ENCODE measurements around the gene TTC6.

The TTC6 gene

DNA sequence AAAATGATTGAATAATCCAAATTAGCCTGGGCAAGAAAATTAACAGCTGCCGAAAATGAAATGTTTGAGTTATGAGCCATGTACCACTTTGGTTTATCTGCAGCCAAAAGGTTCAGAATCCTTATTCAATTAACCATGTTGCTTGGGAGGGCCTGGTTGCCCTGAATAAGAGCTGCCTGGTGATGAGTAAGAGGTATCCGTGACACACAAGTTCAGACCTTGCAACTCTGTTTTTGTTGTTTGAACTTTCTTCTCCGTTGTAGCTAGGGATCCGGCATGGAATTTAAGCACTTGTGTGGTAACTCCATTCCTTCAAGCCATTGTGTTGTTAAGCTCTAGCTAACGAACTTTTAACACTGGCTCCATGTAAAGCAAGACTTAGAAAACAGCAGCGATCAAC is 36.0 kb upstream of the TTC6 start:
- TF ChIP-seq OSR1 (CRISPR knock-in tag; IDR thresholded peaks at IDR 0.05) (no peak), ZNF565 (CRISPR knock-in tag; conservative IDR thresholded peaks at IDR 0.05; ENCODE audit: low read depth) (no peak), CSDC2 (CRISPR knock-in tag; IDR thresholded peaks at IDR 0.05) (no peak), GLIS3 (CRISPR knock-in tag; IDR thresholded peaks at IDR 0.05) (no peak), ZNF70 (CRISPR knock-in tag; IDR thresholded peaks at IDR 0.05) (no peak), ESRRG (CRISPR knock-in tag; IDR thresholded peaks at IDR 0.05) (no peak), ZFP3 (CRISPR knock-in tag; IDR thresholded peaks at IDR 0.05) (no peak), BACH2 (CRISPR knock-in tag; IDR thresholded peaks at IDR 0.05; ENCODE audit: borderline replicate concordance) (no peak), TOX (CRISPR knock-in tag; IDR thresholded peaks at IDR 0.05; ENCODE audit: borderline replicate concordance) (no peak), ZNF8 (CRISPR knock-in tag; IDR thresholded peaks at IDR 0.05) (no peak), TCF4 (CRISPR knock-in tag; IDR thresholded peaks at IDR 0.05; ENCODE audit: borderline replicate concordance) (no peak), ZFP30 (CRISPR knock-in tag; IDR thresholded peaks at IDR 0.05) (no peak), ISL1 (CRISPR knock-in tag; IDR thresholded peaks at IDR 0.05) (no peak), ZC3H10 (CRISPR knock-in tag; IDR thresholded peaks at IDR 0.05) (no peak), SNAI2 (CRISPR knock-in tag; IDR thresholded peaks at IDR 0.05) (no peak), RARB (CRISPR knock-in tag; IDR thresholded peaks at IDR 0.05) (no peak), CSRNP3 (CRISPR knock-in tag; IDR thresholded peaks at IDR 0.05) (no peak), ARNTL (CRISPR knock-in tag; IDR thresholded peaks at IDR 0.05; ENCODE audit: borderline replicate concordance, low read depth) (no peak)
- TF ChIP-seq, protein P1, sequence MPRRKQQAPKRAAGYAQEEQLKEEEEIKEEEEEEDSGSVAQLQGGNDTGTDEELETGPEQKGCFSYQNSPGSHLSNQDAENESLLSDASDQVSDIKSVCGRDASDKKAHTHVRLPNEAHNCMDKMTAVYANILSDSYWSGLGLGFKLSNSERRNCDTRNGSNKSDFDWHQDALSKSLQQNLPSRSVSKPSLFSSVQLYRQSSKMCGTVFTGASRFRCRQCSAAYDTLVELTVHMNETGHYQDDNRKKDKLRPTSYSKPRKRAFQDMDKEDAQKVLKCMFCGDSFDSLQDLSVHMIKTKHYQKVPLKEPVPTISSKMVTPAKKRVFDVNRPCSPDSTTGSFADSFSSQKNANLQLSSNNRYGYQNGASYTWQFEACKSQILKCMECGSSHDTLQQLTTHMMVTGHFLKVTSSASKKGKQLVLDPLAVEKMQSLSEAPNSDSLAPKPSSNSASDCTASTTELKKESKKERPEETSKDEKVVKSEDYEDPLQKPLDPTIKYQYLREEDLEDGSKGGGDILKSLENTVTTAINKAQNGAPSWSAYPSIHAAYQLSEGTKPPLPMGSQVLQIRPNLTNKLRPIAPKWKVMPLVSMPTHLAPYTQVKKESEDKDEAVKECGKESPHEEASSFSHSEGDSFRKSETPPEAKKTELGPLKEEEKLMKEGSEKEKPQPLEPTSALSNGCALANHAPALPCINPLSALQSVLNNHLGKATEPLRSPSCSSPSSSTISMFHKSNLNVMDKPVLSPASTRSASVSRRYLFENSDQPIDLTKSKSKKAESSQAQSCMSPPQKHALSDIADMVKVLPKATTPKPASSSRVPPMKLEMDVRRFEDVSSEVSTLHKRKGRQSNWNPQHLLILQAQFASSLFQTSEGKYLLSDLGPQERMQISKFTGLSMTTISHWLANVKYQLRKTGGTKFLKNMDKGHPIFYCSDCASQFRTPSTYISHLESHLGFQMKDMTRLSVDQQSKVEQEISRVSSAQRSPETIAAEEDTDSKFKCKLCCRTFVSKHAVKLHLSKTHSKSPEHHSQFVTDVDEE (CRISPR knock-in tag; IDR thresholded peaks at IDR 0.05) = no peak
- TF ChIP-seq, protein P2, sequence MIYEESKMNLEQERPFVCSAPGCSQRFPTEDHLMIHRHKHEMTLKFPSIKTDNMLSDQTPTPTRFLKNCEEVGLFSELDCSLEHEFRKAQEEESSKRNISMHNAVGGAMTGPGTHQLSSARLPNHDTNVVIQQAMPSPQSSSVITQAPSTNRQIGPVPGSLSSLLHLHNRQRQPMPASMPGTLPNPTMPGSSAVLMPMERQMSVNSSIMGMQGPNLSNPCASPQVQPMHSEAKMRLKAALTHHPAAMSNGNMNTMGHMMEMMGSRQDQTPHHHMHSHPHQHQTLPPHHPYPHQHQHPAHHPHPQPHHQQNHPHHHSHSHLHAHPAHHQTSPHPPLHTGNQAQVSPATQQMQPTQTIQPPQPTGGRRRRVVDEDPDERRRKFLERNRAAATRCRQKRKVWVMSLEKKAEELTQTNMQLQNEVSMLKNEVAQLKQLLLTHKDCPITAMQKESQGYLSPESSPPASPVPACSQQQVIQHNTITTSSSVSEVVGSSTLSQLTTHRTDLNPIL (CRISPR knock-in tag; IDR thresholded peaks at IDR 0.05; ENCODE audit: low read depth) = no peak
- no peak for ATAC-seq

- TF ChIP-seq PPARA (CRISPR knock-in tag; IDR thresholded peaks at IDR 0.05; ENCODE audit: borderline replicate concordance) (no peak), ARNTL (CRISPR knock-in tag; IDR thresholded peaks at IDR 0.05; ENCODE audit: borderline replicate concordance, low read depth) (no peak), TOX (CRISPR knock-in tag; IDR thresholded peaks at IDR 0.05; ENCODE audit: borderline replicate concordance) (no peak), CSDC2 (CRISPR knock-in tag; IDR thresholded peaks at IDR 0.05) (no peak), ZNF565 (CRISPR knock-in tag; conservative IDR thresholded peaks at IDR 0.05; ENCODE audit: low read depth) (no peak)
- ATAC-seq = no peak
Measured at GRCh38 chr14:37563189-37563588, 32.2 kb upstream of the TTC6 start.

GRCh38 chr14:37565550-37565949 is 29.9 kb upstream of the TTC6 start:
- ATAC-seq = no peak
- TF ChIP-seq ZFP3 (CRISPR knock-in tag; IDR thresholded peaks at IDR 0.05) = no peak
- TF ChIP-seq, protein P2 (CRISPR knock-in tag; IDR thresholded peaks at IDR 0.05; ENCODE audit: low read depth) = no peak
- TF ChIP-seq ZNF70 (CRISPR knock-in tag; IDR thresholded peaks at IDR 0.05) = no peak
- TF ChIP-seq, protein P3, sequence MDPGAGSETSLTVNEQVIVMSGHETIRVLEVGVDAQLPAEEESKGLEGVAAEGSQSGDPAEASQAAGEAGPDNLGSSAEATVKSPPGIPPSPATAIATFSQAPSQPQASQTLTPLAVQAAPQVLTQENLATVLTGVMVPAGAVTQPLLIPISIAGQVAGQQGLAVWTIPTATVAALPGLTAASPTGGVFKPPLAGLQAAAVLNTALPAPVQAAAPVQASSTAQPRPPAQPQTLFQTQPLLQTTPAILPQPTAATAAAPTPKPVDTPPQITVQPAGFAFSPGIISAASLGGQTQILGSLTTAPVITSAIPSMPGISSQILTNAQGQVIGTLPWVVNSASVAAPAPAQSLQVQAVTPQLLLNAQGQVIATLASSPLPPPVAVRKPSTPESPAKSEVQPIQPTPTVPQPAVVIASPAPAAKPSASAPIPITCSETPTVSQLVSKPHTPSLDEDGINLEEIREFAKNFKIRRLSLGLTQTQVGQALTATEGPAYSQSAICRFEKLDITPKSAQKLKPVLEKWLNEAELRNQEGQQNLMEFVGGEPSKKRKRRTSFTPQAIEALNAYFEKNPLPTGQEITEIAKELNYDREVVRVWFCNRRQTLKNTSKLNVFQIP (CRISPR knock-in tag; IDR thresholded peaks at IDR 0.05; ENCODE audit: borderline replicate concordance, low read depth) = no peak
- no peak for TF ChIP-seq TCF4 (CRISPR knock-in tag; IDR thresholded peaks at IDR 0.05; ENCODE audit: borderline replicate concordance)
- no peak for TF ChIP-seq BACH2 (CRISPR knock-in tag; IDR thresholded peaks at IDR 0.05; ENCODE audit: borderline replicate concordance)
- TF ChIP-seq, protein P1 (CRISPR knock-in tag; IDR thresholded peaks at IDR 0.05) = no peak
- no peak for TF ChIP-seq ARNTL (CRISPR knock-in tag; IDR thresholded peaks at IDR 0.05; ENCODE audit: borderline replicate concordance, low read depth)
- no peak for TF ChIP-seq ISL1 (CRISPR knock-in tag; IDR thresholded peaks at IDR 0.05)
- TF ChIP-seq RARB (CRISPR knock-in tag; IDR thresholded peaks at IDR 0.05) = no peak
- no peak for TF ChIP-seq TOX (CRISPR knock-in tag; IDR thresholded peaks at IDR 0.05; ENCODE audit: borderline replicate concordance)
- TF ChIP-seq CSRNP3 (CRISPR knock-in tag; IDR thresholded peaks at IDR 0.05) = no peak
- no peak for TF ChIP-seq GLIS3 (CRISPR knock-in tag; IDR thresholded peaks at IDR 0.05)
- no peak for TF ChIP-seq SNAI2 (CRISPR knock-in tag; IDR thresholded peaks at IDR 0.05)

All from SK-N-SH treated with all-trans-retinoic acid at 6 μM for 48 hours (cell line).